ENCODE data around the gene PHKB. TPM values are rescaled to one million over a fixed set of nuclear protein-coding genes. Genes with fewer than 3 reads are reported as not detected.
"Not testable (repeated sequence)": the region's sequence is repeated elsewhere in the genome, so short reads cannot be mapped to it uniquely, and the experiment has no call there.

Gene PHKB
- polyA plus RNA-seq, 3 donors: 73.7 to 88.5 (median 85.8) TPM

- not testable (repeated sequence) for DNase-seq (ENCODE audit: extremely low read depth in 1 of 11, low read depth in 9 of 11, low spot score in 4 of 11)
Measured at GRCh38 chr16:47539707-47540670, 78.9 kb downstream of the PHKB start.

DNA sequence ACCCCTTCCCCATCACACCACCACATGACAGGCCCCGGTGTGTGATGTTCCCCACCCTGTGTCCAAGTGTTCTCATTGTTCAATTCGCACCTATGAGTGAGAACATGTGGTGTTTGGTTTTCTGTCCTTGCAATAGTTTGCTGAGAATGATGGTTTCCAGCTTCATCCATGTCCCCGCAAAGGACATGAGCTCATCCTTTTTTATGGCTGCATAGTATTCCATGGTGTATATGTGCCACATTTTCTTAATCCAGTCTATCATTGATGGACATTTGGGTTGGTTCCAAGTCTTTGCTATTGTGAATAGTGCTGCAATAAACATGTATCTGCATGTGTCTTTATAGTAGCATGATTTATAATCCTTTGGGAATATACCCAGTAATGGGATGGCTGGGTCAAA, 80.0 kb downstream of the PHKB start:
- not testable (repeated sequence) for DNase-seq (ENCODE audit: extremely low read depth in 1 of 11, low read depth in 9 of 11, low spot score in 4 of 11)

GRCh38 chr16:47544255-47544654, 83.1 kb downstream of the PHKB start:
- DNase-seq (ENCODE audit: extremely low read depth in 1 of 11, low read depth in 9 of 11, low spot score in 4 of 11): not testable (repeated sequence)

DNA sequence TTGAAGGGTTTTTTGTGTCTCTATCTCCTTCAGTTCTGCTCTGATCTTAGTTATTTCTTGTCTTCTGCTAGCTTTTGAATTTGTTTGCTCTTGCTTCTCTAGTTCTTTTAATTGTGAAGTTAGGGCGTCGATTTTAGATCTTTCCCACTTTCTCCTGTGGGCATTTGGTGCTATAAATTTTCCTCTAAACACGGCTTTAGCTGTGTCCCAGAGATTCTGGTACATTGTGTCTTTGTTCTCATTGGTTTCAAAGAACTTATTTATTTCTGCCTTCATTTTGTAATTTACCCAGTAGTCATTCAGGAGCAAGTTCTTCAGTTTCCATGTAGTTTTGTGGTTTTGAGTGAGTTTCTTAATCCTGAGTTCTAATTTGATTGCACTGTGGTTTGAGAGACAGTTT, 90.1 kb downstream of the PHKB start:
- DNase-seq (ENCODE audit: extremely low read depth in 1 of 11, low read depth in 9 of 11, low spot score in 4 of 11): not testable (repeated sequence)

- DNase-seq (ENCODE audit: extremely low read depth in 1 of 11, low read depth in 9 of 11, low spot score in 4 of 11): not testable (repeated sequence)
Measured at GRCh38 chr16:47551767-47552166, 90.6 kb downstream of the PHKB start.

DNA sequence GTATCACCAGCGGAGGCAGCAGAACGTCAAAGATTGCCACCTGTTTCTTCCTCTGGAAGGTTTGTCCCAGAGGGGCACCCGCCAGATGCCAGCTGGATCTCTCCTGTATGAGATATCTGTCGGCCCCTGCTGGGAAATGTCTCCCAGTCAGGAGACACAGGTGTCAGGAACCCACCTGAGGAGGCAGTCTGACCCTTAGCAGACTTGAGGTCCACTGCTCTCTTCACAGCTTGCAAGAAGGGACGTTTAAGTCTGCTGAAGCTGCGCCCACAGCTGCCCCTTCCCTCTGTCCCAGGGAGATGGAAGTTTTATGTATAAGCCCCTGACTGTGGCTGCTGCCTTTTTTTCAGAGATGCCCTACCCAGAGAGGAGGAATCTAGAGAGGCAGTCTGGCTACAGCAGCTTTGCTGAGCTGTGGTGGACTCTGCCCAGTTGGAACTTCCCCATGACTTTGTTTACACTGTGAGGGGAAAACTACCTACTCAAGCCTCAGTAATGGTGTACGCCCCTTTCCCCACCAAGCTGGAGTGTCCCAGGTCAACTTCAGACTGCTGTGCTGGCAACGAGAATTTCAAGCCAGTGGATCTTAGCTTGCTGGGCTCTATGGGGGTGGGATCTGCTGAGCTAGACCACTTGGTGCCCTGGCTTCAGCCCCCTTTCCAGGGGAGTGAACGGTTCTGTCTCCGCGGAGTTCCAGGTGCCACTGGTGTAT, 92.9 kb downstream of the PHKB start:
- DNase-seq (ENCODE audit: extremely low read depth in 1 of 11, low read depth in 9 of 11, low spot score in 4 of 11): no peak

DNA sequence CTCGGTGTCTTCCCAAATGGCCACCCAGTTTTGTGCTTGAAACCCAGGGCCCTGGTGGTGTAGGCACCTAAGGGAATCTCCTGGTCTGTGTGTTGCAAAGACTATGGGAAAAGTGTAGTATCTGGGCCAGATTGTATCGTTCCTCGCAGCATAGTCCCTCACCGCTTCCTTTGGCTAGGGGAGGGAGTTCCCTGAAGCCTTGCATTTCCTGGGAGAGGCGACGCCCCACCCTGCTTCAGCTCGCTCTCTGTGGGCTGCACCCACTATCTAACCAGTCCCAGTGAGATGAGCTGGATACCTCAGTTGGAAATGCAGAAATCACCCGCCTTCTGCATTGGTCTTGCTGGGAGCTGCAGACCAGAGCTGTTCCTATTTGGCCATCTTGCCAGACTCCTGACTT, 93.5 kb downstream of the PHKB start:
- not testable (repeated sequence) for DNase-seq (ENCODE audit: extremely low read depth in 1 of 11, low read depth in 9 of 11, low spot score in 4 of 11)

GRCh38 chr16:47561286-47561685, 100.2 kb downstream of the PHKB start:
- no peak for DNase-seq (ENCODE audit: extremely low read depth in 1 of 11, low read depth in 9 of 11, low spot score in 4 of 11)

GRCh38 chr16:47562366-47562765, 101.2 kb downstream of the PHKB start:
- DNase-seq (ENCODE audit: extremely low read depth in 1 of 11, low read depth in 9 of 11, low spot score in 4 of 11): no peak

- no peak for DNase-seq (ENCODE audit: extremely low read depth in 1 of 11, low read depth in 9 of 11, low spot score in 4 of 11)
Measured at GRCh38 chr16:47565454-47565853, 104.3 kb downstream of the PHKB start.

DNA sequence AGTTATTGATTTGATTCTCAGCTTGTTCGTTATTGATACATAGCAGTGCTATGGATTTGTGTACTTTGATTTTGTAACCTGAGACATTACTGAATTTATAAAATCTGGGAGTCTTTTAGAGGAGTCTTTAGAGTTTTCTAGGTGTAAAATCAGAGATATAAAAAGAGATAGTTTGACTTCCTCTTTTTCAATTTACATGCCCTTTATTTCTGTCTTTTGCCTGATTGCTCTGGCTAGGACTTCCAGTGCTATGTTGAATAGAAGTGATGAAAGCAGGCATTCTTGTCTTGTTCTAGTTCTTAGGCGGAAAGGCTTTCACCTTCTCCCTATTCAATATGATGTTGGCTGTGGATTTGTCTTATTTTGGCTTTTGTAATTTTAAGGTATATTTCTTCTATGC, 106.2 kb downstream of the PHKB start:
- DNase-seq (ENCODE audit: extremely low read depth in 1 of 11, low read depth in 9 of 11, low spot score in 4 of 11): no peak

DNA sequence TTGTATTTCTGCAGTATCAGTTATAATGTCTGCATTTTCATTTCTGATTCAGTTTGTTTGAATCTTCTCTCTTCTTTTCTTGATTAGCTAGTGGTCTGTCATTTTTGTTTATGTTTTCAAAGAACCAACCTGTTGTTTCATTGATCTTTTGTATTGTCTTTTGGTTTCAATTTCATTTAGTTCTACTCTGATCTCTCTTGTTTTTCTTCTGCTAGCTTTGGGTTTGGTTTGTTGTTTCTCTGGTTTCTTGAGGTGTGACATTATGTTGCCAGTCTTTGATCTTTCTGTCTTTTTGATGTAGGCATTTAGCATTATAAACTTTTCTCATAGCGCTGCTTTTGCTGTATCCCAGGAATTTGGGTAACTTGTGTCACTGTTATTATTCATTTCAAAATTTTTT, 107.2 kb downstream of the PHKB start:
- DNase-seq (ENCODE audit: extremely low read depth in 1 of 11, low read depth in 9 of 11, low spot score in 4 of 11): no peak

- no peak for DNase-seq (ENCODE audit: extremely low read depth in 1 of 11, low read depth in 9 of 11, low spot score in 4 of 11)
Measured at GRCh38 chr16:47571049-47571448, 109.9 kb downstream of the PHKB start.

GRCh38 chr16:47571711-47572110, 110.6 kb downstream of the PHKB start:
- no peak for DNase-seq (ENCODE audit: extremely low read depth in 1 of 11, low read depth in 9 of 11, low spot score in 4 of 11)

DNA sequence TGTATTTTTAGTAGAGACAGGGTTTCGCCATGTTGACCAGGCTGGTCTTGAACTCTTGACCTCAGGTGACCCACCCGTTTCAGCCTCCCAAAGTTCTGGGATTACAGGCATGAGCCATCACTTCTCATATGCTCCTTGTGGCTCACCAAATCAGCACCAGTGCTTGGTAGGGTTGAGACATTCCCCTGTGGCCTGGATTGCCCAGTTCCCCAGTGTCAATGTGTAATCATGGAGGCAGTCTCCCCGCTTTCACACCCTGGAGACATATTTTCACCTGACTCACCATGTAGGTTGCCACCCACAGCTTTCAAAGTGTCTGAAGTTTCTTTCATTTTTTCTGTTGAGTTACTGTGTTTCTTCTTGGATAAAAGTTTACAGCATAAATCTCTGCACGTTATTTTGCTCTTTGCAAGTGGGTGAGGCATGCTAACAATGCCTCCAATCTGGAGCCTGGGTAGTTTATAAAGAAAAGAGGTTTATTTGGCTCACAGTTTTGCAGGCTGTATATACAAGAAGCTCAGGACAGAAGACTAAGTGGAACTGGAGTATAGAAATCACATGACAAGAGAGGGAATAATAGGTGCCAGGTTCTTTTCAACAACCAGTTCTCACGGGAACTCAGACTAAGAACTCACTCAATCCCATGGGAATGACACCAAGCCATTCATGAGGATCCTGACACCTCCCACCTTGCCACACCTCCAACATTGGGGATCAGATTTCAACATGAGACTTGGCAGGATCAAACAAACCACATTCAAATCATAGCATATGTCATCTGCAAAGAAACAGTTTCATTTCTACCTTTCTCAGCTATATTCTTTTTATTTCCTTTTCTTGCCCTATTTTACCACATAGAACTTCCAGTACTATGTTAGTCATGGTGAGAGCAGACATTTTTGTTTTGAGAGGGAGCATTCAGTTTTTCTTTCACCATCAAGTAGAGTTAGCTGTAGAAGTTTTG, 113.2 kb downstream of the PHKB start:
- DNase-seq (ENCODE audit: extremely low read depth in 1 of 11, low read depth in 9 of 11, low spot score in 4 of 11): no peak

DNA sequence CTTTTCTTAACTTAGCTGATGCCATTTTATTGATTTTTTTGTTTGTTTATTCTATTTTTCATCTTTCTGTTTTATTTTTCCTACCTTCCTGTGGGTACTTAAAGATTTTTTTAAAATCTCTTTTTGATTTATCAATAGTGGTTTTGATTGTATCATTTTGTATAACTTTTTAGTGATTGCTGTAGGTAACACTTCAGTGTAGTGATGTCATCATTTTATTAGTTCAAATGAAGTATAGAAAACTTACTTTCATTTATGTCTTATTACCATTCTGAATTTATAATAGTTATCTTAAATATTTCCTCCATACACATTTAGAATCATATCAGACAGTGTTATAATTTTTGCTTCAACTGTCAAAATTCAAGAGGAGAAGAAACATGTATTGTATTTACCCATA, 115.9 kb downstream of the PHKB start:
- DNase-seq (ENCODE audit: extremely low read depth in 1 of 11, low read depth in 9 of 11, low spot score in 4 of 11): no peak

- no peak for DNase-seq (ENCODE audit: extremely low read depth in 1 of 11, low read depth in 9 of 11, low spot score in 4 of 11)
Measured at GRCh38 chr16:47578033-47578432, 116.9 kb downstream of the PHKB start.

DNA sequence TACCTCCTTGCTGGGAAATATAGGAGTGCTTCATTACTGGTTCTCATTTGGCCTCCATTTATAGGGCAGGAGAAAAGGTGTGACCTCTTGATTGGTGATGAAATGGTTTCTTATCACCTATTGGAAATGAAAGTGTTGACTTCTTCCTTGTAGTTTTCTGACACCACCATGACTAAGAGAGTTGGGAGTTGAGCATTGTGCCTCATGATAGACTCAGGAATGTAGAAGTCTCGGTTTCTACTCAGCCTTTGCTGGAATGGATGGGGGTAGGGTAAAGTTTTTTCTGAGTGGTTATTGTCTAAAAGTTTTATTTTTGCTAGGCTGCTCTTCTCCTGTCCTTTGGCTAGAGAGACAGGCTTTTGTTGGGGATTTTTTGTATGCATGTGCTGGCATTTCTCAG, 117.4 kb downstream of the PHKB start:
- no peak for DNase-seq (ENCODE audit: extremely low read depth in 1 of 11, low read depth in 9 of 11, low spot score in 4 of 11)

GRCh38 chr16:47581114-47581513, 120.0 kb downstream of the PHKB start:
- no peak for DNase-seq (ENCODE audit: extremely low read depth in 1 of 11, low read depth in 9 of 11, low spot score in 4 of 11)
